HepG2 (cell line): Measurements from ENCODE around the gene REM2.

Experiments used
- CTCF ChIP-seq: sonication (generic); formaldehyde crosslinking; IDR thresholded peaks from 2 replicates; pipeline ENCODE4 v1.5.0; 2020; ENCODE audit warnings: mild to moderate bottlenecking, missing genetic modification reagents, moderate library complexity
- EZH2 ChIP-seq: conservative IDR thresholded peaks from 2 replicates; pipeline ENCODE4 v1.6.1; 2012; ENCODE audit warnings: mild to moderate bottlenecking, low read depth, low read length, moderate library complexity
- MYC ChIP-seq: sonication (generic); formaldehyde crosslinking; IDR thresholded peaks from 2 replicates; pipeline ENCODE4 v1.9.0; 2021; ENCODE audit warnings: missing genetic modification reagents, borderline replicate concordance
- POLR2A ChIP-seq, 2 experiments: IDR thresholded peaks; 2 replicates each; pipeline ENCODE4 v1.6.1; 2011; ENCODE audit warnings: low read depth in 2 of 2, low read length in 2 of 2, mild to moderate bottlenecking in 1 of 2, moderate library complexity in 1 of 2; ENCODE audit not compliant: insufficient read depth in 1 of 2
- POLR2AphosphoS5 ChIP-seq: IDR thresholded peaks from 2 replicates; pipeline ENCODE4 v1.6.1; 2012; ENCODE audit warnings: low read depth, low read length
- RAD21 ChIP-seq: fragments of 450-650 bp; formaldehyde crosslinking; IDR thresholded peaks from 2 replicates; pipeline ENCODE4 v1.5.0; 2020; ENCODE audit warnings: mild to moderate bottlenecking
- STAT5B ChIP-seq: sonication (generic); formaldehyde crosslinking; IDR thresholded peaks from 2 replicates; pipeline ENCODE4 v1.4.0; 2020; ENCODE audit warnings: missing genetic modification reagents
- TOE1 ChIP-seq: sonication (generic); formaldehyde crosslinking; IDR thresholded peaks from 2 replicates; pipeline ENCODE4 v1.4.0; 2020; ENCODE audit warnings: mild to moderate bottlenecking, missing genetic modification reagents
- ZBTB44 ChIP-seq: sonication (generic); formaldehyde crosslinking; IDR thresholded peaks from 2 replicates; pipeline ENCODE4 v1.4.0; 2020; ENCODE audit warnings: missing genetic modification reagents
- ZKSCAN8 ChIP-seq: IDR thresholded peaks from 2 replicates; pipeline ENCODE4 v1.6.1; 2016; ENCODE audit warnings: borderline replicate concordance, missing genetic modification reagents, missing compliant biosample characterization
- ZNF17 ChIP-seq: sonication (generic); formaldehyde crosslinking; IDR thresholded peaks from 2 replicates; pipeline ENCODE4 v1.5.0; 2020; ENCODE audit warnings: mild to moderate bottlenecking, missing genetic modification reagents
- ZNF3 ChIP-seq: IDR thresholded peaks from 2 replicates; pipeline ENCODE4 v1.7.0; 2017; ENCODE audit warnings: inconsistent platforms

- no peak for TF ChIP-seq ZNF3 (CRISPR knock-in tag)
- no peak for TF ChIP-seq ZNF17 (CRISPR knock-in tag)
- no peak for TF ChIP-seq ZKSCAN8
- no peak for TF ChIP-seq POLR2A (IDR thresholded peaks at IDR 0.05; ENCODE audit: insufficient read depth in 1 of 2, low read depth in 2 of 2, low read length in 2 of 2)
- TF ChIP-seq POLR2AphosphoS5, result no peak
- no peak for TF ChIP-seq CTCF
- TF ChIP-seq STAT5B (CRISPR knock-in tag), result no peak
- no peak for TF ChIP-seq EZH2
- TF ChIP-seq TOE1, result no peak
- TF ChIP-seq ZBTB44 (CRISPR knock-in tag), result no peak
- TF ChIP-seq RAD21 (CRISPR knock-in tag), result no peak
- TF ChIP-seq MYC (CRISPR knock-in tag), result no peak
These were observed 14.3 kb downstream of the REM2 start for GRCh38 chr14:22897357-22897756.
